HG02943 (cell line): ENCODE results near the gene SLCO3A1.

Source experiments
- ATAC-seq: cut with Tn5 transposase; IDR thresholded peaks from one replicate; pipeline ENCODE4 v1.9.1; 2021; ENCODE audit warnings: mild to moderate bottlenecking, low read depth, moderate library complexity; ENCODE audit not compliant: unreplicated experiment

The SLCO3A1 gene

DNA sequence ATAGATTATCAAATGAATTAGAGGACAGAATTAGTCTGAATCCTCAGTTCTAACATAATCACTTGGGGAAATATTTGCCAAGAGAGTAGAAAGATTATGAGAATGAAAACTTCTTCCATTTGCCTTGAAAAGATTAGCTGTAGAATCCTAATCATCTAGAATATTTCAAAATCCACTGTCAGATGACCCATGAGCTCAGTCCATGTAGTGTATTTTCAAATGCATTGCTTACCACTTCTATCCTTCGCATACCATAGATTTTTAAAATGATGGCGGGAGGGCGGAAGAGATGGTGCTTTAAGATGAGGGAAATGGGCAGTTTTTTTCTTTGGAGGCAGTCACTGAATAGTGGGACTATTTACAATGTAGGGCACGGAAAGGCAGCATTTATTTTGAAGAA, 136.3 kb downstream of the SLCO3A1 start:
- no peak for ATAC-seq

DNA sequence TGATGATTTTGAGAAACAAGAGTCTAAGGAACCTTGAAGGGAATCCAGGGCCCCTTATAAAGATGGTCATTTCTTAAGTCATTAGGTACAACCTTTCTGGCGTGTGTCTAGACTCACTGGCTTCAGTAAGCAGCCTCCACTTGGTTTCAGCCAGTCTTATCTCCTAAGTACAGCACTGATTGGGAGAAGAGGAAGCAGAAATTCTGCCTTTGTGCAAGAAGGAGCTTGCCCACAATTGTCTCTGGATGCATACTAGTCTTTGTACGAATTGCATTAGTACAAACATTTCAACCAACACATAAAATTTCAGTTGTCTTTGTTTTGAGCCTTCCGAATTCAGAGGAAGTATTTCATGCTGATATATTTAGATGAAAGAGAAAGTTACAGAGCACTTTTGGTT, 139.4 kb downstream of the SLCO3A1 start:
- no peak for ATAC-seq

DNA sequence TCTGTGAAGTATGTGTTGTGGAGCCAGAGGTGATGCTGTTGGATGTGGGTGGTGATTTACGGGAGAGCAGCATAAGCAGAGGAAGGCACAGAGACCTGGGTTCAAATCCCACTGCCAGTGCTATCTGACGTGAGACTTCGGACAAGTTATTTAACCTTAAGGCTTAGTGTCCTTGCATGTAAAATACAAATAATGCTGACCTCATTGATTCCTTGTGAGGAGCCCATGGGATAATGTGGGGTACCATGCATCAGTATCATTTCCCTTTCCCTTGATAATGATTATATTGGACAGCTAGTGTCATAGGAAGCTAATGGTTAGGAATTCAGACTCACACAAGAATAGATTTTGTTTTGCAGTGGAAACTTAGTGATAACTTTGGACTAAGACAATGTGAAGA, 141.6 kb downstream of the SLCO3A1 start:
- no peak for ATAC-seq

DNA sequence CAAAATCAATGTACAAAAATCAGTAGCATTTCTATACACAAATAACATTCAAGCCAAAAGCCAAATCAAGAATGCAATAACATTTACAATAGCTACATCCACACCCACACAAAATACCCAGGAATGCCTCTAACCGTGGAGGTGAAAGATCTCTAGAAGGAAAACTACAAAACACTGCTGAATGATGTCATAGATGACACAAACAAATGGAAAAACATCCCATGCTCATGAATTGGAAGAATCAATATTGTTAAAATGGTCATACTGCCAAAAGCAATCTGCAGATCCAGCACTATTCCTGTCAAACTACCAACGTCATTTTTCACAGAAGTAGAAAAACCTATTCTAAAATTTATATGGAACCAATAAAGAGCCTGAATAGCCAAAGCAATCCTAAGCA, 143.7 kb downstream of the SLCO3A1 start:
- no peak for ATAC-seq

DNA sequence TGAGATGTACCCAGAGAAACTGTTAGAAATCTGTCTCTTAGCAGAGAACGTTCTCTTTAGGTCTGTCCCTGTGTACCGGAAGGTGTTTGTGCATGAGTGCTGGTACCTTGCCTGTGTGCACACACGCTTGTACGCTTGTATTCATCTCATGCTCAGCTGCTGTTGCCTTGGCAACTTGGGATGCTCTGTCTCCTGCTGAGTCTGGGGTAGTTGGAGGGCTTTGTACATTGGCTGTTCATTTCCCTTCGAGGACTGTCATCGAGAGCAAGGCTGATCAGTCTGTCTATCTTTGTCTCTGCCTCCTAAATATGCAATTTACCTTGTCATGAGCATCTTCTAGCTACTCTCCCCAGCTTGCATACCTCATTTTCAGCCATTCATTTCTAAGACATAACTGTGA, 147.2 kb downstream of the SLCO3A1 start:
- no peak for ATAC-seq

DNA sequence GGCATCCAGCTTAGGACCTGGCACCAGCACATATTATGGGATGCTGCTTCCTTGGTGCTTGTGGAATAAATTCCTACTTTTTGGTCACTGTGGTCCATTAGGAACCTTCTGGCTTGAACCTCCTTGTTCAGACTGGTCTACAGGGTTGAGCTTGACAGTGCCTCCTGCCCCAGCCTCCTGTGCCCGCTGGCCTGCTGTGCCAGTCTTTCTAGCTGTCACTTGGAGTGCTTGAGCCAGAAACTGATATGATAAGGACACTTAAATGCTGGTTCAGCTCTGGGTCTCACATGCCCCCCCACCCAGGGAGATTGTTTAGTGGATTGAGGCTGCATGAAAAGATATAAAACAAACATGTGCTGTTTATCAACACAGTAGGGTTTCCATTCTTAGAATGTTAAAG, 147.8 kb downstream of the SLCO3A1 start:
- ATAC-seq: no peak

DNA sequence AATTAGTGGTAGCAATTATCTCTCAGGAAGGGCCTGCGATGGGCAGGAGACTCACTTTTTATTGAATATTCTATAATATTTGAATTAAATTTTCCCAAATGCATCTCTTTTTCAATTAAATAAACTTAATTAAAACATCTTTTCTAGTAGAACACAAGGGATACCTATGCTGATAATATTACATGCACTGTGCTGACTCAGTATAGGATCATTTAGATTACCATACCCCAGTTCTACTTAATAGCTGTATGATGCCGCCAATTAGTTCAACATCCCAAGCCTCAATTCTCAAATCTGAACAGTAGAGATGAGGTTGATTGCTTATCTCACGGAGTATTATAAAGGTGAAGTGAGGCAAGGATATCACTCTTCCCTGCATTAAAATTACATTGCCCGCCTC, 149.2 kb downstream of the SLCO3A1 start:
- ATAC-seq: no peak

DNA sequence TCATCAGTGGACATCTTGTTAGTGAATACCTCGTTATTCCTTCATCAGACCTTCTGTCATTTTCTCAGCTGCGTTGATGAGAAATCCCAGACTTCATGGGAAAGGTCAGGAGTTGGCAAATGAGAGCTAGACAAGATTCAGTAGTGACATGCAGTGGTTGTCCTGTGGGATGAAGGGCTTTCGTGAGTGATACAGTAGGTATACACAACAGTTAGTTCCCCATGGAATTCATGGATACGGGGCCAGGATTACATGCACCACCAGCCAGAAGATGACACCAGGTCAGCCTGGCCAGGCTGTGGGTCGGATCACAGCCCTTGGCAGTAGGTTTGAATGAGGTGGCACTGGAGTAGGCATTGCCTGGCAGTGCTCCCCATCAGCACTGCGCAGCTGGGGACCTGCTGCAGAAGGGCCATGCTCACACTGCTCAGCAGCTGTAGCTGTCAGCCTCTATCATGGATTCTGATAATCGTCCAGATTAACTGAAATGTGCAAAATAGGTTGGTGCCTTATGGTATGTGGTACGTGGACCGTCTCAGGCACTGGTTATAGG, 150.1 kb downstream of the SLCO3A1 start:
- no peak for ATAC-seq

DNA sequence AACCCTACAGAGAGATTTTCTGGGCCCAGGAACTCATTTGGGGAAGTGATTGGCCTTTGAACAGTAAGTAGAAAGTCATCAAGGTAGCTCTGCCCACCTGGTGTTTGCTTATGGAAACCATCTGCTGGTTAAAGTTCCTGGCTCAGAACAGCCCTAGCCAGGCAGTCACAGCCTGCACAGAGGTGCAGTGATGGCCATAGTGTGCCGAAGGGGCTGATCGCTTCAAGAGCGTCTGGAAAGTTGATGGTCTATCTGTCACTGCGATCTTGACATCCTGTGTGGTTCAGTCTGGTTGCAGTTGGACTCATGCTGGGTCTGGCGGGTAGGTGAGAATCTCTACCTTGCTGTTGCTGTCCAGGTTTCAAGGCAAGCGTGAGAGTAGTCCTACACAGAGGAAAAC, 151.6 kb downstream of the SLCO3A1 start:
- no peak for ATAC-seq

DNA sequence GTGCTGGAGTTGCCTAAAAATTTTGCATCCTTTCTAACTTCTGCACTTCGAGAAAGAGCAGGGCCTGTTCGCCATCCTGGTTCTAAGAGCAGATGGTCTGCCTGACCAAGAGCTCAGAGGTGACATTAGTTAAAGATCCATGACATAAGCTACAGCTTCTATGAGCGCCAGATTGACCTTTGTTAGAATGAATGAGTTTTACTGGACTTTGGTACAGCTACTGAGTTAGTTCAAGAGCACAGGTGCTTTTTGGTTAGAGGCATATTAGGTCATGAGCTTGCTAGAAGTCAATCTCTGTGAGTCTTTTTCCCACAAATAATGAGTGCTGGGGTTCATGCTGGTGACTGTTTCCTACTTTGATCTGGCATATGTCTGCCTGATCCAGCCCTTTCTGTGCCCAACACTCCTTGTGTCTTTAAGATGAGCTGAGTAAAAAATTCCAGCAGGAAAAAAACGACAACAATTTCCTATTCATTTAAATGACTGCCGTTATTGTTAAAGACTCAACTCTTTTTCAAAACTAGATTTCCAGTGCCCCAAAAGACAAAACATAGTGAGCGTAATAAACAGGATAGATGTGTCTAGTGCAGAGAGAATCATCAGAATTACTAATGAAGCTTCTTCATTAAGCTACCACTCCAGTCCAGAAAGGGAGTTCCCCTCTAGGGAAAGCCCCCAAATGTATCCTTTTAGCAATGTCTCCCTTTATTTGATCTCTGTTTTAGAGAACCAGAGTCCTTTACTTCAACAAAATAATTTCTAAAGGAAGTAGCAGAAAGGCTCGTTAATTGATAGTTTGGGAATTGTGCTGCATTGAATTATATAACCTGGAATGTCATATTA, 152.9 kb downstream of the SLCO3A1 start:
- no peak for ATAC-seq

DNA sequence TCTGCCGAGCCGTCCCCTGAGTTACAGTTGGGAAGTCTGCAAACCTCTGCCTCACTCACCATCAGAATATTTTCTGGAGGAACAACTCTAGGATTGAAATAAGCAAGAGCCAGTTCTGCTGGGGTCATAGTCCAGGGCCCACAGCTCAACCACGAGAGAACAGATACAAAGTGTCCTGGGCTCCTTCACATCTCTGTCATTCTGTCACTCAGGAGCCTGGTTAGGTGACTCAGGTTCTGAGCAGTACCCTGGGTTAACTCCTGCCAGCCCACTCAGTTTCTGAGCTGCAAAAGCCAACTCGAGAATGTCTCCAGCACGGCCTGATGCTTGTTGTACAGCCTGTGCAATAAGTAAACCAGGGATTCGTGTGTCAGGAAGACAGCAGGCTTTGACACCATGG, 155.7 kb downstream of the SLCO3A1 start:
- no peak for ATAC-seq

DNA sequence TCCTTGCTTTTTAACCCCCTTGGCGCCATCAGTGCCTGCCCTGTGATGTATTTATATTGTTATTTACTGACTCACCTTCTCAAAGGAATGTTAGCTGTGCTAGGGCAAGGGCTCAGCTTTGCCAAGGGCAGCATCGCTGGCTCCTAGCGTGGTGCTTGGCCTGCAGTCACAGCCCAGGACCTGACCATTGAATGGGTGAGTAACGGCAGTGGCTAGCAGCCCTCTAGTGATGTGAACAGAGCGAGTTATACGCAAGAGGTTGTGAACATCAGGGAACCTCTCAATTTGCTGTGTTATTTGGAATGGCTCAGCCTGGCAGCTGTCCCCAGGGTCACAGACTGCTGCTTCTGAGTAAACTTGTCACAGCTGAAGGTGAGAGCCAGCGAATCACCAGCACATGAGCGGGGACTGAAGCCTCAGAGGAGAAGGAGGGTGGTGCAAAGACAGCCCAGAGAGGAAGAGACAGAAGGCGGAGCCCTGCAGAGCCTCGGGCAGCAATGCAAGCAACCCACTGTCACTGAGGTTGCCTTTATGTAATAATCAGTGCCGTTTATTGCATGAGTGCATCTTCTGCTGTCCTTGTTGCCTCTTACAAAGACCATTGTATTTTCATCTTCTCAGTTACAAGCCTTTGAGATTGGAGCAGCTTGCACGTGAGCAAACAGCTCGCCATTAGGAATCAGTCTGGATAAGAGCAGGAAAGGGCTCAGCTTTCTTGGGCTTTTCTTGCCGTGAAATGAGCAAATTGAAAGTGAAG, 158.3 kb downstream of the SLCO3A1 start:
- ATAC-seq: no peak

DNA sequence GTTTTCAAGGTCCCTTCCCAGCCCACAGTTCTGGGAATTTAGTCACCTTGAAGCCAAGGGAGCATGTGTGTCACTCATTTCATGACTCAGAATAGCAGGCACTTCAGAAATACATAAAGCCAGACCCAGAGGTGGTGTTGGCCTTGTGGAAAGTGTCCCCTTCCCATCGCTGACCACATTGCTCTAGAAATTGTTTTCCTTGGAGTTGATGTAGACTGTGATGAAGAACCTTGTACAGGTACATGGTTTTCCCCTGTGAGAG, 158.8 kb downstream of the SLCO3A1 start:
- no peak for ATAC-seq

DNA sequence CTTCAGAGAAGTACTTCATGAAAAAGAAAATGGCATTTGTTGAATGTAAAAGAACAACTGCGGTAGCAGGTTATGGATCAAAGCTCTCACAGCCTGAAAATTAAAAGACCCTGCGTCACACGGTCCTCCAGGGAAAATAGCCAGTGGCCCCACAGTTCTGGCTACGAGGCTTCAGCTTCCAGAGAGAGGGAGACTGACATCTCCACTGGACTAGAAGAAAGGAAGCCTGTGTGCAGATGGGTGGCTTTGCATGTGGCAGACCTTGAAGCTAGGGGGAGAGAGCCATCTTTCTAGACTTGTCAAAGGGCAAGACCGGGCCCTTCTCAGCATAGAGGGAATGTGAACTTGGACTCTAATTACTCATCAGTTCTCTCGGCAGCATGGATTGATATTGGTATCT, 159.4 kb downstream of the SLCO3A1 start:
- ATAC-seq: no peak

DNA sequence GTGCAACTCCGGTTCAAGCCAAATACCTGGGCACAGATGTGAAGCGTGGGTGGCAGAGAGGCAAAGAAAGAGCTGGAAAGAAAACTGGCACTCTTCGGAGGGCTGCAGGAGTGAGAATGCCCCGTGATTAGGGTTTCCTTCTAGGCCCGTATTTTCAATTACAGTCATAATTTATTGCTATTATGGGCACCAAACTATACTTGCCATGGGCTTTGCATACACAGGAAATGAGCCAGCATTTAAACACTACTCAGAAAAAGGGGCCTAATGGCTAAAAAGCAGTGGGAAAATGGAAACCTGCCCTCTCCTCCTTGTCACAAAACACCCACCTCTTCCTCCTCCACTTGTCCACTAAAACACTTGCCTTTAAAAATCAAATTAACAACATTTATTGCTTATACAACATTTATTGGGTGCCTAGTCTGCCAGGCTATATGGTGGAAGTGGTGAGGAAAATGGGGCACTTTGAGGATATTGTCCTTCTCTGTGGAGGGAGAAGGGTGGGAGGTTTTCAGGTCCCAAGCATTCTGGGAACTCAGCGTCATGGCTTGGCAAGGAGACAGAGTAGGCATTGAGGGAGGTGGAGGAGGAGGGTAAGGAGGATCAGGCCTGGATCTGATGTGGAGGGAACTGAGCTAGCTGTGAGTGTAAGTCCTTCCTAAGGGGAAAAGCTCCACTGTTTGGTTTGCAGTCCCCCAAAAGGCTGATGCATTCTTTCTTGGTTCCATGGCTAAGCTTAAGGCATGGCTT, 160.9 kb downstream of the SLCO3A1 start:
- no peak for ATAC-seq

DNA sequence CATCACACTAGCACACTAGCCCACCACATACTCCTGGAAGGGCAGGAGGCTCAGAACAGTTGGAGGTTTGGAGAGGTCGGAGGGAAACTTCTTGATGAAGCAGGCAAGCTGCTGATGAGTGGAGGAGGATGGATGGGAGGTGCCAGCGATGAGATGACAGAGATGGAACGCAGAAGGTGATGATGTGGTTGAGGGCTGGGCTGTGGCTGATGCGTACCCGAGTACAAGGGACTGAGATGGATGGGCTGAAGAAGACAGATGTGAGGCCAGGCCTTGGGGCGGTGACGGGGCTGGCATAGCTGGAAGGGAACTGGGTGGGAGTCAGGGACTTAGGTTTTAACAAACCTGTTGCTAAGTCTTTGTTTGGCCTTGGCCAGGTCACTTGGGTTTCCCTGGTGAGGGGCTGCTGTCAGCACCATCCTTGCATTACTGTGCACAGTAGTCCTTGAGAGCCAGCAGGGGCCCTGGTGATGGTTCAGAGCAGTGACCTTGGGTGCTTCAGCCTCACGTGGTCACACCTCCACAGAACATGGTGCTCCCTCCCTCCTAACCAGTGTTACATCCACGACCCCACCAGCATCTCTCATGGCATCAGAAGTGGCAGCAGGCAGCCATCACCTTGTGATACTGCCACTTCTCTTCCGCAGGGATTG, 164.5 kb downstream of the SLCO3A1 start:
- ATAC-seq: no peak

DNA sequence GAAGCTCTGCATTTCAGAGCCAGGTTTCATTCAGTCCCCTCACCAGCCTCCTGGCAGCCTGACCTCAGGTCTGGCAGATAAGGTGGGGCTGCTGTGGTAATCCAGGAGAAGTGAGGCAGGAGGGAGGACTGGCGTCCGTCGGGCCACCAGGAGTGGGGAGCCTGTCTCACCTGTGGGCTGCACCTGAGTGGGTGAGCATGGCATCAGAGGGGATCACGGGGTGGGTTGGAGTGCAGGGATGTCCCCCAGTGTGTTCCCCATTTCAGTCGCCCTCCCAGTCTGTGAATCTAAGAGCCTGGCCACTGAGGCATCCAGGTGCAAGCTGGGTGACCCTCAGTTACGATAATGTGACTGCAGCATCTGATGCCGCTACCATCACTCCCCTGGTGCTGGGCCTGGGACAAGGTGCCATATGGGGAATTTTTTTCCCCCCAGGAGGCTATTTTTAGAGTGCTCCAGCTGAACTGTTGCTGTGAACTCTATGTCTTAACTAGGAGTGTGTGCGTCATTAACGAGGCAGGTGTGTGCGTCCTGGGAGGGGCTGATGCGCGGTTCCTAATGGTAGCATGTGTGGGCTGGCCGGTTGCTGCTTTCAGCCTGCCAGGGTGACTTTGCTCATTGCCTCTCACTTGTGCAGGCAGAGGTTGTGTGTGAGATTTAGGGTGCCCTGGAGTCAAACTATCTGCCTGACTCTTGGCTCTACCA, 165.2 kb downstream of the SLCO3A1 start:
- no peak for ATAC-seq

DNA sequence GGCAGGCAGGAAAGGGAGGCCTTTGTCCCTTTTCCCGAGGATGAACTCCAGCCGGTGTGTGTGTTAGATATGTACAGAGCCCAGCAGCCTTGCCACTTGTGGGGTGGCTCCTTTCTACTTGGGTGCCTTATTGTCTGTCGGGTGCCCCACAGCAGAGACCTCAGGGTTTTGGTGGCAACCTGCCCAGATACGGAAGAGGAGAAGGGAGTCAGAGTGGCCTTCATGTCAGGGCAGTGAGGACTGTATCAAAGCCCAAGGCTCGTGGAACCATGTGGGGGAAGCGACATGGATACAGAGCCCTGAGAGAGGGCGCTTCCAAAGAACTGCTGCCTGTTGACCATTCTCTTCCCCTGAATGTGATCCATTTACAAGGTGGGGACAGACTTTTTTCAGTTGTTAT, 166.2 kb downstream of the SLCO3A1 start:
- ATAC-seq: no peak

DNA sequence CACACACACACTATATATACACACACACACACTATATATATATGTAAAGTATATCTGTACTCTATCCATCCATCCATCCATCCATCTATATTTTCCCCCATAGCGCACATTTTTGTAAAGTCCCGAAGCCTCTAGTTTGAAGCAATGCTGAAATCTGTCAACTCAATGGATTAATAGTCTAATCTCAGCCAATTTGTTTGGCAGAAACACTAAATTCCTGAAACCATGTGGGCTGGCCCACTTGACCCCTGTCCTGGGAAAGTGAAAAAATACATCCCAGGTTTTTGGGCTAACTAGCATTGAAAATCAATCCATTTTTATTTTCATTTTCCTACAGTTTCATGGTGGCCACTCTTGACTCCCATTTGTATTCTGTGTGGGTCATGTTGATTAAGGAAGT, 166.7 kb downstream of the SLCO3A1 start:
- ATAC-seq: no peak

DNA sequence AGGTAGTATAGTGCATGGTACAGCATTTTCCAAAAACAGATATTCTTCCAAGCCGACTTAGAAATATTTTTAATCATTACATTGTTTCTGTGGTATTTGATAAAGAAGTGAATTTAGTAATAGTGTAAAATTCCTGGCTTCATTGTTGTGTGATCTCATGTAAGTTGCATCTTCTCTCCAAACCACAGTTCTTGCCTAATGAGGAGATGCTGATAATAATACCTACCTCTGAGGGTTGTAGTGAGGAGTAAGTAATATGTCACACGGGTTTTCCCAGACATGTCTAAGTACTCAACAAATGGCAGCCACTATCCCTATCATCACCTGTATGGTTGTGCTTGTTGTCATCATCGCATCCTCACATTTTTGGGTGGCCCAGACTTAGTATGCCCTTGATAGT, 167.3 kb downstream of the SLCO3A1 start:
- ATAC-seq: no peak
